ENCODE data around the gene IKZF3. TPM values are rescaled to one million over a fixed set of nuclear protein-coding genes. Genes with fewer than 3 reads are reported as not detected.

IKZF3 gene
- total RNA-seq, 1 donor from 2014 or later: not detected

GRCh38 chr17:39834017-39834416 is 30.1 kb downstream of the IKZF3 start:
- H3K4me3 Mint-ChIP-seq (ENCODE audit: low read depth): no peak overlapping the region
- H3K27me3 Mint-ChIP-seq: no peaks in the 10 kb centered on the region
- peaks cover 10% of the 10 kb centered on the region for H3K9me3 Mint-ChIP-seq (ENCODE audit: low read depth)
- TF ChIP-seq, protein P1, sequence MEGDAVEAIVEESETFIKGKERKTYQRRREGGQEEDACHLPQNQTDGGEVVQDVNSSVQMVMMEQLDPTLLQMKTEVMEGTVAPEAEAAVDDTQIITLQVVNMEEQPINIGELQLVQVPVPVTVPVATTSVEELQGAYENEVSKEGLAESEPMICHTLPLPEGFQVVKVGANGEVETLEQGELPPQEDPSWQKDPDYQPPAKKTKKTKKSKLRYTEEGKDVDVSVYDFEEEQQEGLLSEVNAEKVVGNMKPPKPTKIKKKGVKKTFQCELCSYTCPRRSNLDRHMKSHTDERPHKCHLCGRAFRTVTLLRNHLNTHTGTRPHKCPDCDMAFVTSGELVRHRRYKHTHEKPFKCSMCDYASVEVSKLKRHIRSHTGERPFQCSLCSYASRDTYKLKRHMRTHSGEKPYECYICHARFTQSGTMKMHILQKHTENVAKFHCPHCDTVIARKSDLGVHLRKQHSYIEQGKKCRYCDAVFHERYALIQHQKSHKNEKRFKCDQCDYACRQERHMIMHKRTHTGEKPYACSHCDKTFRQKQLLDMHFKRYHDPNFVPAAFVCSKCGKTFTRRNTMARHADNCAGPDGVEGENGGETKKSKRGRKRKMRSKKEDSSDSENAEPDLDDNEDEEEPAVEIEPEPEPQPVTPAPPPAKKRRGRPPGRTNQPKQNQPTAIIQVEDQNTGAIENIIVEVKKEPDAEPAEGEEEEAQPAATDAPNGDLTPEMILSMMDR (IDR thresholded peaks at IDR 0.05; ENCODE audit: unreplicated experiment): no peak
- H3K27ac Mint-ChIP-seq: no peak overlapping the region
- no peak for DNase-seq (ENCODE audit: low spot score, unreplicated experiment)
- peaks cover 1% of the 10 kb centered on the region for H3K36me3 Mint-ChIP-seq (ENCODE audit: insufficient read depth)
- no peaks in the 10 kb centered on the region for H3K4me1 Mint-ChIP-seq (ENCODE audit: low read depth)

DNA sequence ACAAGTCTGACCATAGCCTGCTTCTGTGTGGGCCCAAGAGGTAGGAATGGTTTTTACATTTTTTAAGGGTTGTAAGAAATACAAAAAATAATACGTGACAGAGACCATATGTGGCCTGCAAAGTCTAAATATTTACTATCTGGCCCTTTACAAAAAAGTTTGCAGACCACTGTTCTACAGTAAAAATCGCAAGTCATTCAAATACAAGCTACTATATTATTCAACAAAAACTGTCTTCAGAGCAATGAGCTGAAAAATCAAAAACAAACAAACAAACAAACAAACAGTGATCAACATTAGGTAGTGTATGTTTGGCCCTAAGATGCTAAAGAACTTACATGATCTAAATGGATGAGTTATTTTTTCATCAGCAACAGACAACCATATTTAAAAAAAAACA is 32.5 kb downstream of the IKZF3 start:
- TF ChIP-seq, protein P1 (IDR thresholded peaks at IDR 0.05; ENCODE audit: unreplicated experiment): no peak
- Mint-ChIP-seq H3K36me3 (ENCODE audit: insufficient read depth) (no peaks in the 10 kb centered on the region), H3K27ac (no peak overlapping the region), H3K4me1 (ENCODE audit: low read depth) (peaks cover 1% of the 10 kb centered on the region), H3K9me3 (ENCODE audit: low read depth) (peaks cover 3% of the 10 kb centered on the region), H3K27me3 (peaks cover 4% of the 10 kb centered on the region), H3K4me3 (ENCODE audit: low read depth) (no peak overlapping the region)
- DNase-seq (ENCODE audit: low spot score, unreplicated experiment): no peak

DNA sequence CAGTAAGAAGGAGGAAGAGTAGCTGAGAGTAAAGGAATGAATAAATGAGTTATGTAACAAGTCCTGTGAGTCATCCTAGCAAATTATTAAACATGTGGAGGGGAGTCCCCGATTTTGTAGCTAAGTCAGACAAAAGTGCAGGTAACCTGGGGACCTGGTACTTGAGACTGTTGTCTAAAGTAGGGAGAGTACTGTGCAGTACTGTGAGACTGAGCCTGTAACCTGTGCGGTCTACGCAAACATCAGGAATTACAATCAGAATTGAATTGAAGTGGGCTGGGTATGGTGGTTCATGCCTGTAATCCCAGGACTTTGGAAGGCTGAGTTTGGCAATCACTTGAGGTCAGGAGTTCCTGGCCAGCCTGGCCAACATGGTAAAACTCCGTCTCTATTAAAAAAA is 35.7 kb downstream of the IKZF3 start:
- Mint-ChIP-seq H3K27me3 (peaks cover 4% of the 10 kb centered on the region), H3K4me1 (ENCODE audit: low read depth) (peaks cover 1% of the 10 kb centered on the region), H3K27ac (no peak overlapping the region), H3K36me3 (ENCODE audit: insufficient read depth) (peaks cover 2% of the 10 kb centered on the region), H3K4me3 (ENCODE audit: low read depth) (no peak overlapping the region), H3K9me3 (ENCODE audit: low read depth) (peaks cover 15% of the 10 kb centered on the region)
- TF ChIP-seq, protein P1 (IDR thresholded peaks at IDR 0.05; ENCODE audit: unreplicated experiment): no peak
- DNase-seq (ENCODE audit: low spot score, unreplicated experiment): no peak

DNA sequence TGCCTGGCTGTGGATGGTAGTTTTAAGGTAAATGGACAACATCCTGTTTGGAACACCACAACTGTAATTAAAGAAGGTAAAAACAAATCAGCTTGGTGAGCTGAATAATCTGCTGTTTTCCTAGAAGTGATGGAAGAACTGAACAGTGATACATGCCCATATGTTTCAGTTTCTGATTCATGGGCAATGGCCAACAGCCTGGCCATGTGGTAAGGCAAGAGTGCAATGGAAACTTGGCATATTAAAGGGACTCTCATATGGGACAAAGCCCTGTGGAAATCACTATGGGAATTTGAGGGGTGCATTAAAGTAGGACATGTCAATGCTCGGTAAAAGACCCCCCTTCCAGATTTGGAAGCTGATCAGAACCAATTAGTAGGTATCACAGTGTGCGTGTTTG is 37.8 kb downstream of the IKZF3 start:
- H3K4me3 Mint-ChIP-seq (ENCODE audit: low read depth): no peak overlapping the region
- no peak for DNase-seq (ENCODE audit: low spot score, unreplicated experiment)
- peaks cover 4% of the 10 kb centered on the region for H3K27me3 Mint-ChIP-seq
- H3K9me3 Mint-ChIP-seq (ENCODE audit: low read depth): peaks cover 22% of the 10 kb centered on the region
- TF ChIP-seq, protein P1 (IDR thresholded peaks at IDR 0.05; ENCODE audit: unreplicated experiment): no peak
- H3K27ac Mint-ChIP-seq: no peak overlapping the region
- peaks cover 1% of the 10 kb centered on the region for H3K4me1 Mint-ChIP-seq (ENCODE audit: low read depth)
- peaks cover 5% of the 10 kb centered on the region for H3K36me3 Mint-ChIP-seq (ENCODE audit: insufficient read depth)

DNA sequence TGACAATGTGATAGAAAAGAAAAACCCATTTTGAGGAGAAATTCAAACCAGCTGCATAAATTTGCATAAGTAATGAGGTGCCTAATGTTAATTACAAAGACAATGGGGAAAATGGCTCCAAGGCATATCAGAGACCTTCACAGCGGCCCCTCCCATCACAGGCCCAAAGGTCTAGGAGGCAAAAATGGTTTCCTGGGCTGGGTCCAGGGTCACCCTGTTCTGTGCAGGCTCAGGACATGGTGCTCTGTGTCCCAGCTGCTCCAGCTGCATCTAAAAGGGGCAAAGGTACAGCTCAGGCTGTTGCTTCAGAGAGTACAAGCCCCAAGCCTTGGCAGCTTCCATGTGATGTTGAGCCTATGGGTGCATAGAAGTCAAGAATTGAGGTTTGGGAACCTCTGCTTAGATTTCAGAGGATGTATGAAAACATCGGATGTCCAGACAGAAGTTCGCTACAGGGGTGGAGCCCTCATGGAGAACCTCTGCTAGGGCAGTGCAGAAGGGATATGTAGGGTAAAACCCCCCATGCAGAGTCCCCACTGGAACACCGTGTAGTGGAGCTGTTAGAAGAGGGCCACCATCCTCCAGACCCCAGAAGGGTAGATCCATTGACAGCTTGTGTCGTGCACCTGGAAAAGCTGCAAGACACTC is 40.6 kb downstream of the IKZF3 start:
- H3K27ac Mint-ChIP-seq: no peak overlapping the region
- no peak overlapping the region for H3K4me3 Mint-ChIP-seq (ENCODE audit: low read depth)
- TF ChIP-seq, protein P1 (IDR thresholded peaks at IDR 0.05; ENCODE audit: unreplicated experiment): no peak
- H3K9me3 Mint-ChIP-seq (ENCODE audit: low read depth): peaks cover 22% of the 10 kb centered on the region
- H3K27me3 Mint-ChIP-seq: peaks cover 4% of the 10 kb centered on the region
- peaks cover 1% of the 10 kb centered on the region for H3K4me1 Mint-ChIP-seq (ENCODE audit: low read depth)
- DNase-seq (ENCODE audit: low spot score, unreplicated experiment): no peak
- peaks cover 5% of the 10 kb centered on the region for H3K36me3 Mint-ChIP-seq (ENCODE audit: insufficient read depth)

All from progenitor cell of endocrine pancreas (in vitro differentiated cells).